ENCODE measurements around the gene TMEM163. TPM values are rescaled to one million over a fixed set of nuclear protein-coding genes. Genes with fewer than 3 reads are reported as not detected.

The TMEM163 gene
- total RNA-seq, 4 donors from 2014 or later = 0.34 to 1.2 TPM; not detected in 2

DNA sequence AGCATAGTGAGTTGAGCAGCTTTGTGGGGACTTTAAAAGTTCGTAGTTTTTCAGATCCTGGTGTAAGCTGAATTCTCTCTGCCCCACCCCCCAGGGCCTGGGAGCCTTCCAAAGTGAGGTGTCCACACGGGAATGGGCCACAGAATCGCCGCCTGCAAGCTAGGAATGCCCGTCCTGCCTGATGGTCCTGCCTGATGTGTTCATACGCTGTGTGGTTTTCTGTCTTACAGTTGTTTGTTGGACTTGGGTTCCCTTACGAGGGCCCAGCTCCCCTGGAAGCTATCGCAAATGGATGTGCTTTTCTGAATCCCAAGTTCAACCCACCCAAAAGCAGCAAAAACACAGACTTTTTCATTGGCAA lies 306.2 kb downstream of the TMEM163 start:
- intact Hi-C loops (cut with DNase I; ENCODE audit: low total_unique reads) = loop anchor here (5.0 kb wide), 1 partner anchor 295 kb away; no protein-coding TSS in a partner anchor
- no peak for DNase-seq
- H3K27me3 ChIP-seq = no peaks in the 10 kb centered on the region

DNA sequence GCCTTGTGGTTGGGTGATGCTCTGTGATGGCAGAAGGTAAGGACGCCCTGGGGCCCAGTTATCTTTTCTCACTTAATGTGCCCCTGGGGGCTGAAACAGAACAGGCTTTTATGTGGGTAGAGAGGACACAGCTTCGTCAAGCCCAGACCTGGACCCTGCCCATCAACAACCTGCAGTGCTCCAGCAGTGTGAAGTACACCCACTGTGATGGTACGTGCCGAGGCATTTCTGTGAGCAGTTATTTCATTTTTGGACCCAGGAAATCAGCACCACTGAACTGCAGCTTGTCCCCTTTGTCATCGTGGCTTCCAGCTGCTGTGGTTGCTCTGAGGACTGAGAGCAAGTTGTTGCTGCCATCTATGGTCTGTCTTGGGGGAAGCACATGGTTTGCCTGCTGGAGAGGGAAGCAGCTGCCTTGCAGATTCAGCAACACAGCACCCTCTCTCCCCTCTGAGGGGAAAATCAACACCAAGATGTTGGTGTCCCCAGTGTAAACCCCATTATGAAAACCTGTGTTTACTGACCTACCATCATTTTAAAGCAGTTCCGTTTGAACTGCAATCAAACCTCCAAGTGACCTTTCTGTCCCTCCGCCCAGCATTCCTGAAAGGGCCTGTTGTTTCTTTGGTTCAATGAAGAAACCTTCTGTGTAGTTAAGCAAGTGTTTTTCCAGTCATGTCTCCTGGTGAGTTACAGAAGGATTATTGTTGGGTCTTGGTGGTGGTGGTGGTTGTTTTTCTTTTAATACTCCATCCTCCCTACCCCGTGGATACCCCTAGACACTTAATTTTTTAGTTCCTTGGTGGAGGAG lies 306.8 kb downstream of the TMEM163 start:
- intact Hi-C loops (cut with DNase I; ENCODE audit: low total_unique reads) = loop anchor here (5.0 kb wide), 1 partner anchor 295 kb away; no protein-coding TSS in a partner anchor
- no peaks in the 10 kb centered on the region for H3K36me3 ChIP-seq
- H3K4me1 ChIP-seq = no peaks in the 10 kb centered on the region
- H3K9me3 ChIP-seq = no peaks in the 10 kb centered on the region
- peak; percentile 57 to 65 for DNase-seq
- no peak overlapping the region for H3K27ac ChIP-seq
- H3K4me3 ChIP-seq = no peak overlapping the region
- H3K27me3 ChIP-seq = no peaks in the 10 kb centered on the region
- no peak for TF ChIP-seq POLR2A (IDR thresholded peaks at IDR 0.05)
- TF ChIP-seq, protein P1, sequence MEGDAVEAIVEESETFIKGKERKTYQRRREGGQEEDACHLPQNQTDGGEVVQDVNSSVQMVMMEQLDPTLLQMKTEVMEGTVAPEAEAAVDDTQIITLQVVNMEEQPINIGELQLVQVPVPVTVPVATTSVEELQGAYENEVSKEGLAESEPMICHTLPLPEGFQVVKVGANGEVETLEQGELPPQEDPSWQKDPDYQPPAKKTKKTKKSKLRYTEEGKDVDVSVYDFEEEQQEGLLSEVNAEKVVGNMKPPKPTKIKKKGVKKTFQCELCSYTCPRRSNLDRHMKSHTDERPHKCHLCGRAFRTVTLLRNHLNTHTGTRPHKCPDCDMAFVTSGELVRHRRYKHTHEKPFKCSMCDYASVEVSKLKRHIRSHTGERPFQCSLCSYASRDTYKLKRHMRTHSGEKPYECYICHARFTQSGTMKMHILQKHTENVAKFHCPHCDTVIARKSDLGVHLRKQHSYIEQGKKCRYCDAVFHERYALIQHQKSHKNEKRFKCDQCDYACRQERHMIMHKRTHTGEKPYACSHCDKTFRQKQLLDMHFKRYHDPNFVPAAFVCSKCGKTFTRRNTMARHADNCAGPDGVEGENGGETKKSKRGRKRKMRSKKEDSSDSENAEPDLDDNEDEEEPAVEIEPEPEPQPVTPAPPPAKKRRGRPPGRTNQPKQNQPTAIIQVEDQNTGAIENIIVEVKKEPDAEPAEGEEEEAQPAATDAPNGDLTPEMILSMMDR (IDR thresholded peaks at IDR 0.05) = peak; percentile 42 to 70 (median 64)

More for the DNA sequence above, 306.2 kb downstream of the TMEM163 start:
- no peak overlapping the region for H3K27ac ChIP-seq
- no peaks in the 10 kb centered on the region for H3K36me3 ChIP-seq
- H3K9me3 ChIP-seq = no peaks in the 10 kb centered on the region
- TF ChIP-seq, protein P1 (IDR thresholded peaks at IDR 0.05) = no peak
- no peak for TF ChIP-seq POLR2A (IDR thresholded peaks at IDR 0.05)
- no peak overlapping the region for H3K4me3 ChIP-seq
- H3K4me1 ChIP-seq = no peaks in the 10 kb centered on the region

DNA sequence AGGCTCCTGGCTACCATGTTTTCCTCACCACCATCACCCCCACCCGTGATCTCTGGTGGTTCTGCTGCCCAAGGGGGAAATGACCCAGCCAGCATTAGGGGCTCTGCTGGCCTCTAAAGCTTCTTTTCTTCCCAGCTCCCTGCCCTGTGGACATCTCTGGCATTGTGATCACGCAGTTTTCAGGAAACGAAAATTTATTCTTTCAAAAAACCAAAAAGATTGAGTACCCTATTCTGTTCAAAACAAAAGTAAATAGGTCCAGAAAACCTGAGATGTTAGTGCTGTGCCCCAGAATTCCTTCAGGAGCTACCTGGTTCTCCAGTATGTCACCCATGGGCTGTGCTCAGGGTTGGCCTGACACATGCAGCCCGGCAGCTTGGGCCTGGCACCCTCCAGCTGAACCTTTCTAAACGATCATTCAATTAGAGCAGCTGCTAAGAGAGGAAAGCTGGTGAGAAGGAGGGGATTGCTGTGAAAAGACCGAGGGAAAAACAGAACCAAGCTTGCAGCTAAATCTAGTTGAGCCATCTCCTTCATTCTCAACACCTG lies 307.4 kb downstream of the TMEM163 start:
- H3K27ac ChIP-seq = no peak overlapping the region
- TF ChIP-seq, protein P1 (IDR thresholded peaks at IDR 0.05) = no peak
- TF ChIP-seq POLR2A (IDR thresholded peaks at IDR 0.05) = no peak
- H3K9me3 ChIP-seq = no peaks in the 10 kb centered on the region
- no peaks in the 10 kb centered on the region for H3K36me3 ChIP-seq
- intact Hi-C loops (cut with DNase I; ENCODE audit: low total_unique reads) = loop anchor here (5.0 kb wide), 1 partner anchor 294 kb away; no protein-coding TSS in a partner anchor
- H3K4me3 ChIP-seq = no peak overlapping the region
- no peaks in the 10 kb centered on the region for H3K27me3 ChIP-seq
- no peaks in the 10 kb centered on the region for H3K4me1 ChIP-seq
- DNase-seq = no peak

DNA sequence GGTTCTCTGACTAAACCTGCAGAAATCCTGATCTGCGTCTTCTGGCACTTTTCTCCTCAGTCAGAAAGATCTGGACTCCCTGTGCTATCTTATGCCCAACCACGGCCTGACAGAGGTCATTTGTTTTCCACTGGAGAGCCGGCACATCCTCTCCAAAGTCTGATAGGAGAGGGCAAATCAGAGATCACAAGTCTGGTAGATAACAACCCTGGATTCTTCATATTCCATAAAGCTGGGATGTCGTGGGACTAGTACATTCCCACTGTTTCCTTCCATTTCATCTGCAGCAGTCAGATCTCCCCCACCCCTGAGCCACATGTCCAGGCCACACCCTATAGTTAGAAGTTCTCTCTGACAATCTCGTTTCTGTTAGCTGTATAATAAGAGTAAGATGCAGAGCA lies 308.0 kb downstream of the TMEM163 start:
- H3K27me3 ChIP-seq = no peaks in the 10 kb centered on the region
- TF ChIP-seq POLR2A (IDR thresholded peaks at IDR 0.05) = no peak
- TF ChIP-seq, protein P1 (IDR thresholded peaks at IDR 0.05) = no peak
- intact Hi-C loops (cut with DNase I; ENCODE audit: low total_unique reads) = loop anchor here (5.0 kb wide), 1 partner anchor 294 kb away; no protein-coding TSS in a partner anchor
- no peak overlapping the region for H3K27ac ChIP-seq
- DNase-seq = no peak
- no peaks in the 10 kb centered on the region for H3K9me3 ChIP-seq
- no peaks in the 10 kb centered on the region for H3K36me3 ChIP-seq
- no peaks in the 10 kb centered on the region for H3K4me1 ChIP-seq
- H3K4me3 ChIP-seq = no peak overlapping the region

DNA sequence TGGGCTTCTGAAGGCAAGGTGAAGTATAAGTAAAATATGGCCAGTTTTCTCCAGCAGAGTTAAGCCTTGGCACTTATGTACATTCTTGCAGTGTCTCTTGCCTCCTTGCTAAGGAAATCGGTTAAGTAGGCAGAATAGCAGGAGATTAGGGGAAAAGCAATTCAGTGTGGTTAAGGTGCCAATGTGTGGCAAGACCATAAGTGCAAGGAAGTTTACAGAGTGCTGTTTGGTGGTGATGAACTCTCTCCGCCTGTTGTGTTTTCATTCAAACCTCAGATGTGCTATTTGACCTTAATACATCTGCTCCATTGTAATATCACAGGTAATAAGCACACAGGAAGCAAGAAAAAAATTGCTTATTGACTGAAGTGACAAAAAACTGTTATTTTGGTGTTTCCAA lies 308.8 kb downstream of the TMEM163 start:
- H3K4me3 ChIP-seq = no peak overlapping the region
- TF ChIP-seq POLR2A (IDR thresholded peaks at IDR 0.05) = no peak
- TF ChIP-seq, protein P1 (IDR thresholded peaks at IDR 0.05) = no peak
- H3K9me3 ChIP-seq = no peaks in the 10 kb centered on the region
- intact Hi-C loops (cut with DNase I; ENCODE audit: low total_unique reads) = loop anchor here (5.0 kb wide), 1 partner anchor 293 kb away; no protein-coding TSS in a partner anchor
- H3K27ac ChIP-seq = no peak overlapping the region
- no peaks in the 10 kb centered on the region for H3K36me3 ChIP-seq
- no peak for DNase-seq
- no peaks in the 10 kb centered on the region for H3K27me3 ChIP-seq
- H3K4me1 ChIP-seq = no peaks in the 10 kb centered on the region

All from uterus (tissue), 4 donors.